22Rv1 (cell line): ENCODE results near the gene HBZ.

ENCODE experiments used
- CTCF ChIP-seq: fragments of 450-650 bp; IDR thresholded peaks from 2 replicates; pipeline ENCODE4 v1.5.1; 2017; ENCODE audit warnings: mild to moderate bottlenecking
- ZFX ChIP-seq: fragments of 450-650 bp; IDR thresholded peaks from 2 replicates; pipeline ENCODE4 v1.6.1; 2017; ENCODE audit warnings: antibody characterized with exemption, borderline replicate concordance

GRCh38 chr16:117379-118365, 34.8 kb upstream of the HBZ start:
- TF ChIP-seq CTCF (peak; percentile 76), ZFX (no peak)
